Fibroblast of upper back skin (primary cell): Measurements from ENCODE around the gene MYORG.

Source experiments
- DNase-seq: peaks from one replicate; pipeline ENCODE4 v3.0.0-alpha.2; 2013

MYORG gene

GRCh38 chr9:34384368-34385165 lies 7.9 kb upstream of the MYORG start:
- DNase-seq = peak; percentile 18

- DNase-seq = no peak
Observed at GRCh38 chr9:34383904-34384303, 7.2 kb upstream of the MYORG start.

- no peak for DNase-seq
Observed at GRCh38 chr9:34382879-34383278, 6.2 kb upstream of the MYORG start.

- DNase-seq = no peak
Observed at GRCh38 chr9:34382054-34382453, 5.4 kb upstream of the MYORG start.

GRCh38 chr9:34381323-34381722 lies 4.6 kb upstream of the MYORG start:
- no peak for DNase-seq

- DNase-seq = peak; percentile 72
Observed at GRCh38 chr9:34380511-34381315, 4.0 kb upstream of the MYORG start.

- DNase-seq = no peak
Observed at GRCh38 chr9:34380034-34380510, 3.4 kb upstream of the MYORG start.

GRCh38 chr9:34379334-34380033 lies 2.8 kb upstream of the MYORG start:
- DNase-seq = peak; percentile 75

GRCh38 chr9:34378376-34379060 lies 1.8 kb upstream of the MYORG start:
- DNase-seq = no peak

GRCh38 chr9:34377404-34377746 lies 677 bp upstream of the MYORG start:
- no peak for DNase-seq

GRCh38 chr9:34375901-34376595 lies 650 bp downstream of the MYORG start:
- no peak for DNase-seq

- DNase-seq = no peak
Observed at GRCh38 chr9:34374905-34375552, 1.7 kb downstream of the MYORG start.

GRCh38 chr9:34374339-34374738 lies 2.4 kb downstream of the MYORG start:
- no peak for DNase-seq

GRCh38 chr9:34373749-34374148 lies 2.9 kb downstream of the MYORG start:
- no peak for DNase-seq

- DNase-seq = no peak
Observed at GRCh38 chr9:34372467-34373011, 4.2 kb downstream of the MYORG start.

- DNase-seq = no peak
Observed at GRCh38 chr9:34371886-34372466, 4.7 kb downstream of the MYORG start.

GRCh38 chr9:34370970-34371880 lies 5.5 kb downstream of the MYORG start:
- DNase-seq = no peak

- no peak for DNase-seq
Observed at GRCh38 chr9:34370335-34370969, 6.2 kb downstream of the MYORG start.

GRCh38 chr9:34369636-34370035 lies 7.1 kb downstream of the MYORG start:
- DNase-seq = no peak
